Gastrocnemius medialis (tissue), 4 donors: Measurements from ENCODE around the gene ARHGAP29. TPM values are rescaled to one million over a fixed set of nuclear protein-coding genes. Genes with fewer than 3 reads are reported as not detected.

ENCODE experiments used
- ATAC-seq, 2 donors: fragments of 150-250 bp; one replicate each; pipeline ENCODE4 v1.9.1; 2016
- DNase-seq, 2 donors: peaks; one replicate each; pipeline ENCODE4 v3.0.0-alpha.2; 2019
- H3K27ac ChIP-seq, 4 donors: fragments of 200-600 bp; sonication (generic); 1 replicate in 1 of 4; 2 replicates in 3 of 4; pipeline ENCODE4 v1.5.1; 2016 to 2018; ENCODE audit warnings: mild to moderate bottlenecking in 2 of 4, moderate library complexity in 1 of 4
- H3K27me3 ChIP-seq, 3 donors: fragments of 200-600 bp; sonication (generic) in 2 of 3; 1 replicate in 1 of 3; 2 replicates in 2 of 3; pipeline versions ENCODE4 v1.5.1 to v1.6.0; 2016 to 2019; ENCODE audit warnings: mild to moderate bottlenecking in 1 of 3, moderate library complexity in 1 of 3
- H3K36me3 ChIP-seq, 2 donors: fragments of 200-600 bp; sonication (generic) in 1 of 2; one replicate each; pipeline ENCODE4 v1.5.1; 2017 to 2018
- H3K4me1 ChIP-seq, 2 donors: fragments of 200-600 bp; sonication (generic) in 1 of 2; one replicate each; pipeline ENCODE4 v1.5.1; 2016 to 2017; ENCODE audit warnings: mild to moderate bottlenecking in 2 of 2
- H3K4me3 ChIP-seq, 4 donors: fragments of 200-600 bp; sonication (generic) in 3 of 4; 1 replicate in 1 of 4; 2 replicates in 3 of 4; pipeline ENCODE4 v1.5.1; 2016 to 2019; ENCODE audit warnings: mild to moderate bottlenecking in 2 of 4
- H3K9me3 ChIP-seq, 3 donors: fragments of 200-600 bp; sonication (generic) in 2 of 3; 1 replicate in 1 of 3; 2 replicates in 2 of 3; pipeline ENCODE4 v1.5.1; 2016 to 2019
- CTCF ChIP-seq, 5 experiments: fragments of 450-650 bp in 3 of 5; fragments of 200-600 bp in 2 of 5; sonication (generic) in 2 of 5; IDR thresholded peaks in 4 of 5; conservative IDR thresholded peaks in 1 of 5; 1 replicate in 4 of 5; 2 replicates in 1 of 5; pipeline ENCODE4 v1.5.1; 2016 to 2019; ENCODE audit warnings: antibody characterized with exemption in 5 of 5, mild to moderate bottlenecking in 3 of 5, moderate library complexity in 3 of 5
- POLR2A ChIP-seq, 2 donors: fragments of 450-650 bp; IDR thresholded peaks; one replicate each; pipeline ENCODE4 v1.6.1; 2017; ENCODE audit warnings: antibody characterized with exemption in 2 of 2, mild to moderate bottlenecking in 2 of 2, moderate library complexity in 2 of 2
- in situ Hi-C, 4 donors: fragments of 200-750 bp; cut with MboI; loops; one replicate each; pipeline versions ENCODE4 v1.15.0 to v1.8.0; 2017; ENCODE audit warnings: low sequenced_read_pairs in 4 of 4
- intact Hi-C: fragments of 100-400 bp; cut with DNase I; formaldehyde crosslinking; loops from one replicate; pipeline ENCODE4 v1.15.1; 2023; ENCODE audit warnings: low total_unique reads
- total RNA-seq, 4 donors: library from RNA; depleted of rRNA; stranded (reverse); fragments of >200 nt; gene quantifications; one replicate each; pipeline versions ENCODE4 v1.1.0 to v1.2.3, GENCODE V29; 2016

ARHGAP29 gene
- total RNA-seq, 4 donors from 2014 or later, result 10.0 to 13.5 (median 11.6) TPM

- H3K27me3 ChIP-seq, result no peaks in the 10 kb centered on the region
- TF ChIP-seq POLR2A (IDR thresholded peaks at IDR 0.05), result no peak
- TF ChIP-seq CTCF (IDR thresholded peaks at IDR 0.05 in 4 of 5, conservative IDR thresholded peaks at IDR 0.05 in 1 of 5), result no peak
- ATAC-seq, result no peak
- intact Hi-C loops (no loop called here), in situ Hi-C loops (loop anchor here in 1 of 4 donors (10.0 kb wide), 1 partner anchor 71 kb away; no protein-coding TSS in a partner anchor)
- peaks cover 8 to 15% of the 10 kb centered on the region in 2 donors for H3K4me1 ChIP-seq
- DNase-seq, result no peak
- no peaks in the 10 kb centered on the region for H3K9me3 ChIP-seq
- H3K4me3 ChIP-seq, result no peak overlapping the region
- H3K27ac ChIP-seq, result peak overlapping the region in 1 of 4 donors; percentile 26
- H3K36me3 ChIP-seq, result no peaks in the 10 kb centered on the region
Measured at GRCh38 chr1:94254073-94254810, 16.9 kb upstream of the ARHGAP29 start.

- Histone ChIP-seq H3K4me1 (peaks cover 3 to 8% of the 10 kb centered on the region in 2 donors), H3K27ac (no peak overlapping the region), H3K36me3 (no peaks in the 10 kb centered on the region), H3K27me3 (no peaks in the 10 kb centered on the region), H3K9me3 (no peaks in the 10 kb centered on the region), H3K4me3 (no peak overlapping the region)
- DNase-seq (no peak), ATAC-seq (no peak)
- no peak for TF ChIP-seq CTCF (IDR thresholded peaks at IDR 0.05 in 4 of 5, conservative IDR thresholded peaks at IDR 0.05 in 1 of 5)
- no peak for TF ChIP-seq POLR2A (IDR thresholded peaks at IDR 0.05)
- in situ Hi-C loops, result loop anchor here in 1 of 4 donors (10.0 kb wide), 1 partner anchor 71 kb away; no protein-coding TSS in a partner anchor
- intact Hi-C loops, result no loop called here
Measured at GRCh38 chr1:94253456-94254017, 16.2 kb upstream of the ARHGAP29 start.

- Histone ChIP-seq H3K27ac (no peak overlapping the region), H3K36me3 (no peaks in the 10 kb centered on the region), H3K27me3 (no peaks in the 10 kb centered on the region), H3K4me3 (no peak overlapping the region), H3K4me1 (peaks cover 3 to 6% of the 10 kb centered on the region in 2 donors), H3K9me3 (no peaks in the 10 kb centered on the region)
- DNase-seq (no peak), ATAC-seq (no peak)
- intact Hi-C loops, result no loop called here
- in situ Hi-C loops, result loop anchor here in 1 of 4 donors (10.0 kb wide), 1 partner anchor 74 kb away; no protein-coding TSS in a partner anchor
- TF ChIP-seq CTCF (IDR thresholded peaks at IDR 0.05 in 4 of 5, conservative IDR thresholded peaks at IDR 0.05 in 1 of 5) (no peak), POLR2A (IDR thresholded peaks at IDR 0.05) (no peak)
Measured at GRCh38 chr1:94250341-94250740, 13.0 kb upstream of the ARHGAP29 start.

GRCh38 chr1:94248956-94249688 is 11.7 kb upstream of the ARHGAP29 start:
- Histone ChIP-seq H3K27ac (no peak overlapping the region), H3K36me3 (no peaks in the 10 kb centered on the region), H3K4me1 (peaks cover 3 to 6% of the 10 kb centered on the region in 2 donors), H3K9me3 (no peaks in the 10 kb centered on the region), H3K27me3 (no peaks in the 10 kb centered on the region), H3K4me3 (no peak overlapping the region)
- intact Hi-C loops (loop anchor here (5.0 kb wide), 2 partner anchors 48 to 168 kb away; partner anchors contain the start of gene ABCD3), in situ Hi-C loops (no loop called here)
- TF ChIP-seq CTCF (IDR thresholded peaks at IDR 0.05 in 4 of 5, conservative IDR thresholded peaks at IDR 0.05 in 1 of 5) (no peak), POLR2A (IDR thresholded peaks at IDR 0.05) (no peak)
- no peak for DNase-seq
- ATAC-seq, result no peak
